K562 treated with DMSO at 1 percent for 4 hours (cell line): ENCODE data around the gene OR51B2. TPM values are rescaled to one million over a fixed set of nuclear protein-coding genes. Genes with fewer than 3 reads are reported as not detected.

ENCODE experiments used
- total RNA-seq: library from RNA; unstranded; fragments of 300-600 nt; gene quantifications from 2 replicates; pipeline ENCODE4 v1.2.3, GENCODE V29; 2022; ENCODE audit not compliant: insufficient read depth

The OR51B2 gene
- 1.9 and 4.3 TPM in 2 replicates for total RNA-seq

GRCh38 chr11:5324197-5324596 lies at the start of gene OR51B2:
Gene OR51B2 (minus strand): TSS chr11:5324297. CDS start chr11:5324297, 0 bp downstream.

GRCh38 chr11:5351208-5351607 lies 27.1 kb upstream of the OR51B2 start, which contains the start of gene OR51B6:
Gene OR51B6 (plus strand): TSS chr11:5351508. CDS start chr11:5351508, 0 bp downstream.

GRCh38 chr11:5343474-5344335 lies 19.6 kb upstream of the OR51B2 start, which contains the start of gene OR51B5:
Gene OR51B5 (minus strand): TSS chr11:5343524. CDS start chr11:5343524, 0 bp downstream.

GRCh38 chr11:5301846-5302245 lies 22.3 kb downstream of the OR51B2 start, which contains the start of gene OR51B4:
Gene OR51B4 (minus strand): TSS chr11:5301946. CDS start chr11:5301946, 0 bp downstream.

Other genes starting within 250 kb of the OR51B2 start
- gene OR52A5, start 185.9 kb downstream of the OR51B2 start, total RNA-seq: not detected in 2 replicates
- not detected in 2 replicates for gene OR52A1, start 169.5 kb downstream of the OR51B2 start, total RNA-seq
- not detected in 2 replicates for gene OR51V1, start 123.6 kb downstream of the OR51B2 start, total RNA-seq
- not detected in 2 replicates for gene HBB, start 97.2 kb downstream of the OR51B2 start, total RNA-seq
- 3.4 TPM in 1 of 2 replicates, not detected in the other for gene HBD, start 89.8 kb downstream of the OR51B2 start, total RNA-seq
- gene HBG1, start 74.4 kb downstream of the OR51B2 start, total RNA-seq: 509 and 521 TPM in 2 replicates
- 2,558 and 2,601 TPM in 2 replicates for gene HBG2, start 69.5 kb downstream of the OR51B2 start, total RNA-seq
- gene HBE1, start 54.4 kb downstream of the OR51B2 start, total RNA-seq: 1,476 and 1,673 TPM in 2 replicates
- gene OR51B4, start 22.4 kb downstream of the OR51B2 start, total RNA-seq: 55.4 and 61.8 TPM in 2 replicates
- 61.3 and 61.7 TPM in 2 replicates for gene OR51B5, start 19.2 kb upstream of the OR51B2 start, total RNA-seq
- gene OR51B6, start 27.2 kb upstream of the OR51B2 start, total RNA-seq: not detected in 2 replicates
- not detected in 2 replicates for gene OR51M1, start 59.5 kb upstream of the OR51B2 start, total RNA-seq
- not detected in 2 replicates for gene OR51Q1, start 97.8 kb upstream of the OR51B2 start, total RNA-seq
- gene OR51I1, start 117.2 kb upstream of the OR51B2 start, total RNA-seq: not detected in 2 replicates
- gene OR51I2, start 125.0 kb upstream of the OR51B2 start, total RNA-seq: not detected in 2 replicates
- gene OR52D1, start 164.4 kb upstream of the OR51B2 start, total RNA-seq: not detected in 2 replicates
- gene UBQLN3, start 185.7 kb upstream of the OR51B2 start, total RNA-seq: not detected in 2 replicates
- gene UBQLNL, start 192.4 kb upstream of the OR51B2 start, total RNA-seq: 0.44 TPM in 1 of 2 replicates, not detected in the other
- gene OR52H1, start 224.2 kb upstream of the OR51B2 start, total RNA-seq: not detected in 2 replicates